HepG2 (cell line): ENCODE results near the gene SYPL2. TPM values are rescaled to one million over a fixed set of nuclear protein-coding genes. Genes with fewer than 3 reads are reported as not detected.

Experiments
- GTF2F1 ChIP-seq: fragments of 150-350 bp; IDR thresholded peaks from 2 replicates; pipeline ENCODE4 v1.6.1; 2014; ENCODE audit warnings: low read length
- KDM3A ChIP-seq: IDR thresholded peaks from 2 replicates; pipeline ENCODE4 v1.6.1; 2018; ENCODE audit warnings: low read depth, missing compliant biosample characterization
- SNRNP70 ChIP-seq: fragments of 200-400 bp; formaldehyde crosslinking; IDR thresholded peaks from 2 replicates; pipeline ENCODE4 v1.6.1; 2017; ENCODE audit warnings: mild to moderate bottlenecking, low read depth, low read length, moderate library complexity
- YEATS4 ChIP-seq: sonication (generic); formaldehyde crosslinking; IDR thresholded peaks from 2 replicates; pipeline ENCODE4 v1.4.0; 2020; ENCODE audit warnings: missing genetic modification reagents, borderline replicate concordance
- ZKSCAN1 ChIP-seq: fragments of 150-350 bp; IDR thresholded peaks from 2 replicates; pipeline ENCODE4 v1.6.1; 2014; ENCODE audit warnings: low read length
- ZNF644 ChIP-seq: IDR thresholded peaks from 2 replicates; pipeline ENCODE4 v1.6.1; 2016; ENCODE audit warnings: low read depth
- polyA plus RNA-seq, 8 experiments: library from polyadenylated mRNA; depleted of rRNA in 3 of 8; stranded (reverse) in 7 of 8; unstranded in 1 of 8; fragments of >200 nt; fragmentation: Illumina TruSeq in 4 of 8; extraction: Trizol in 4 of 8; gene quantifications; 2 replicates each; pipeline versions ENCODE4 v1.2.1 to v1.2.3, GENCODE V29; 2011 to 2016; ENCODE audit warnings: low read depth in 4 of 8, missing spikeins in 1 of 8, mixed read lengths in 1 of 8; ENCODE audit not compliant: insufficient read depth in 1 of 8
- total RNA-seq, 5 experiments: library from RNA; depleted of rRNA; stranded (reverse); fragments of >200 nt; fragmentation: Illumina TruSeq; extraction: Trizol; gene quantifications; 2 replicates each; pipeline ENCODE4 v1.2.3, GENCODE V29; 2016; ENCODE audit warnings: low read depth in 1 of 5
- TF ChIP-seq, protein P1 (sequence below): sonication (generic); formaldehyde crosslinking; IDR thresholded peaks from 2 replicates; pipeline ENCODE4 v1.4.0; 2020; ENCODE audit warnings: missing genetic modification reagents
- TF ChIP-seq, protein P2 (sequence below): IDR thresholded peaks from 2 replicates; pipeline ENCODE4 v1.6.1; 2016; ENCODE audit warnings: missing genetic modification reagents, missing compliant biosample characterization
- TF ChIP-seq, protein P3 (sequence below): sonication (generic); formaldehyde crosslinking; IDR thresholded peaks from 2 replicates; pipeline ENCODE4 v1.8.0; 2022; ENCODE audit warnings: mild to moderate bottlenecking, missing genetic modification reagents, borderline replicate concordance

The SYPL2 gene
- total and polyA plus RNA-seq, 2 of the 13 experiments (the other 11 are each of a cell fraction or from before 2014, with no cell fraction given), result 0.17 to 0.24 TPM

DNA sequence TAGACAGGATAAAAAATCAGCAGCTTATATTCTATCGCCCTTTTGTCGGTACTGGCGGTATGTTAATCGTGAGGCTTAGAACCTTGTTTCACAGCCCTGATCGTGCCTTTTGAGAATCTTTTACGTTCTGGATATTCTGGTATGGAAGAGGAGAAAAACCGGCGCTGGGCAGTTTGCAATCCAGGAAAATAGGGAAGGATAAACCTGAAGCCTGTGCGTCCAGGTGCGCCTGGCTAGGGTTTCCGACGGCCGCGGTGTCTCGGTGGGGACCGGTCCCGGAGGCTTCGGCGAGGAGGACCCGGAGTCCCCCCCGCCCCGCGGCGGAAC, 258 bp upstream of the SYPL2 start (continued):
- TF ChIP-seq, protein P1, sequence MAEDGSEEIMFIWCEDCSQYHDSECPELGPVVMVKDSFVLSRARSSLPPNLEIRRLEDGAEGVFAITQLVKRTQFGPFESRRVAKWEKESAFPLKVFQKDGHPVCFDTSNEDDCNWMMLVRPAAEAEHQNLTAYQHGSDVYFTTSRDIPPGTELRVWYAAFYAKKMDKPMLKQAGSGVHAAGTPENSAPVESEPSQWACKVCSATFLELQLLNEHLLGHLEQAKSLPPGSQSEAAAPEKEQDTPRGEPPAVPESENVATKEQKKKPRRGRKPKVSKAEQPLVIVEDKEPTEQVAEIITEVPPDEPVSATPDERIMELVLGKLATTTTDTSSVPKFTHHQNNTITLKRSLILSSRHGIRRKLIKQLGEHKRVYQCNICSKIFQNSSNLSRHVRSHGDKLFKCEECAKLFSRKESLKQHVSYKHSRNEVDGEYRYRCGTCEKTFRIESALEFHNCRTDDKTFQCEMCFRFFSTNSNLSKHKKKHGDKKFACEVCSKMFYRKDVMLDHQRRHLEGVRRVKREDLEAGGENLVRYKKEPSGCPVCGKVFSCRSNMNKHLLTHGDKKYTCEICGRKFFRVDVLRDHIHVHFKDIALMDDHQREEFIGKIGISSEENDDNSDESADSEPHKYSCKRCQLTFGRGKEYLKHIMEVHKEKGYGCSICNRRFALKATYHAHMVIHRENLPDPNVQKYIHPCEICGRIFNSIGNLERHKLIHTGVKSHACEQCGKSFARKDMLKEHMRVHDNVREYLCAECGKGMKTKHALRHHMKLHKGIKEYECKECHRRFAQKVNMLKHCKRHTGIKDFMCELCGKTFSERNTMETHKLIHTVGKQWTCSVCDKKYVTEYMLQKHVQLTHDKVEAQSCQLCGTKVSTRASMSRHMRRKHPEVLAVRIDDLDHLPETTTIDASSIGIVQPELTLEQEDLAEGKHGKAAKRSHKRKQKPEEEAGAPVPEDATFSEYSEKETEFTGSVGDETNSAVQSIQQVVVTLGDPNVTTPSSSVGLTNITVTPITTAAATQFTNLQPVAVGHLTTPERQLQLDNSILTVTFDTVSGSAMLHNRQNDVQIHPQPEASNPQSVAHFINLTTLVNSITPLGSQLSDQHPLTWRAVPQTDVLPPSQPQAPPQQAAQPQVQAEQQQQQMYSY (CRISPR knock-in tag), result no peak
- no peak for TF ChIP-seq SNRNP70
- TF ChIP-seq, protein P2, sequence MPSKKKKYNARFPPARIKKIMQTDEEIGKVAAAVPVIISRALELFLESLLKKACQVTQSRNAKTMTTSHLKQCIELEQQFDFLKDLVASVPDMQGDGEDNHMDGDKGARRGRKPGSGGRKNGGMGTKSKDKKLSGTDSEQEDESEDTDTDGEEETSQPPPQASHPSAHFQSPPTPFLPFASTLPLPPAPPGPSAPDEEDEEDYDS (CRISPR knock-in tag), result no peak
- TF ChIP-seq GTF2F1, result no peak
- no peak for TF ChIP-seq ZNF644 (CRISPR knock-in tag)
- TF ChIP-seq ZKSCAN1, result no peak
- no peak for TF ChIP-seq KDM3A
- TF ChIP-seq, protein P3, sequence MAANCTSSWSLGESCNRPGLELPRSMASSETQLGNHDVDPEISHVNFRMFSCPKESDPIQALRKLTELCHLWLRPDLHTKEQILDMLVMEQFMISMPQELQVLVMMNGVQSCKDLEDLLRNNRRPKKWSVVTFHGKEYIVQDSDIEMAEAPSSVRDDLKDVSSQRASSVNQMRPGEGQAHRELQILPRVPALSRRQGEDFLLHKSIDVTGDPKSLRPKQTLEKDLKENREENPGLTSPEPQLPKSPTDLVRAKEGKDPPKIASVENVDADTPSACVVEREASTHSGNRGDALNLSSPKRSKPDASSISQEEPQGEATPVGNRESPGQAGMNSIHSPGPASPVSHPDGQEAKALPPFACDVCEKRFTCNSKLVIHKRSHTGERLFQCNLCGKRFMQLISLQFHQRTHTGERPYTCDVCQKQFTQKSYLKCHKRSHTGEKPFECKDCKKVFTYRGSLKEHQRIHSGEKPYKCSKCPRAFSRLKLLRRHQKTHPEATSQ (CRISPR knock-in tag), result no peak
- TF ChIP-seq YEATS4 (CRISPR knock-in tag), result 0 out of 2 replicates have a peak, but pooled peaks have one; percentile 51
